Lower lobe of right lung (tissue), 2 donors: ENCODE results near the gene RPL22. TPM values are rescaled to one million over a fixed set of nuclear protein-coding genes. Genes with fewer than 3 reads are reported as not detected.

ENCODE experiments used
- ATAC-seq, 2 donors: fragments of 200-7000 bp; cut with Tn5 transposase; one replicate each; pipeline ENCODE4 v1.9.1; 2020 to 2022; ENCODE audit warnings: mild to moderate bottlenecking in 2 of 2, moderate library complexity in 2 of 2
- DNase-seq: peaks from one replicate; pipeline ENCODE4 v3.0.0-alpha.2; 2020
- H3K27ac ChIP-seq: fragments of 200-600 bp; one replicate; pipeline ENCODE4 v1.8.0; 2022
- H3K27me3 ChIP-seq: fragments of 200-600 bp; one replicate; pipeline ENCODE4 v1.8.0; 2022; ENCODE audit warnings: low read depth
- H3K36me3 ChIP-seq: fragments of 200-600 bp; one replicate; pipeline ENCODE4 v1.8.0; 2022; ENCODE audit warnings: mild to moderate bottlenecking
- H3K4me1 ChIP-seq: fragments of 200-600 bp; one replicate; pipeline ENCODE4 v1.8.0; 2022
- H3K4me3 ChIP-seq: fragments of 200-600 bp; one replicate; pipeline ENCODE4 v1.8.0; 2022; ENCODE audit warnings: mild to moderate bottlenecking
- H3K9me3 ChIP-seq: fragments of 200-600 bp; one replicate; pipeline ENCODE4 v1.8.0; 2022
- intact Hi-C: fragments of 100-400 bp; cut with DNase I; formaldehyde crosslinking; loops from one replicate; pipeline ENCODE4 v1.11.0; 2022
- total RNA-seq: library from RNA; stranded (reverse); fragmentation: NEBNext Ultra II Directional; extraction: Animal tissue kit (Norgen Biotek cat#: 25700); gene quantifications from one replicate; pipeline ENCODE4 v1.2.1, GENCODE V29; 2021
- TF ChIP-seq, protein P1 (sequence below): fragments of 200-600 bp; IDR thresholded peaks from one replicate; pipeline ENCODE4 v1.8.0; 2022; ENCODE audit warnings: antibody characterized with exemption, mild to moderate bottlenecking
- donor health status: DM: no; HTN: yes; CAD: no; lungs with severe emphysema.

The RPL22 gene
- total RNA-seq, 1 donor from 2014 or later = 317 TPM

DNA sequence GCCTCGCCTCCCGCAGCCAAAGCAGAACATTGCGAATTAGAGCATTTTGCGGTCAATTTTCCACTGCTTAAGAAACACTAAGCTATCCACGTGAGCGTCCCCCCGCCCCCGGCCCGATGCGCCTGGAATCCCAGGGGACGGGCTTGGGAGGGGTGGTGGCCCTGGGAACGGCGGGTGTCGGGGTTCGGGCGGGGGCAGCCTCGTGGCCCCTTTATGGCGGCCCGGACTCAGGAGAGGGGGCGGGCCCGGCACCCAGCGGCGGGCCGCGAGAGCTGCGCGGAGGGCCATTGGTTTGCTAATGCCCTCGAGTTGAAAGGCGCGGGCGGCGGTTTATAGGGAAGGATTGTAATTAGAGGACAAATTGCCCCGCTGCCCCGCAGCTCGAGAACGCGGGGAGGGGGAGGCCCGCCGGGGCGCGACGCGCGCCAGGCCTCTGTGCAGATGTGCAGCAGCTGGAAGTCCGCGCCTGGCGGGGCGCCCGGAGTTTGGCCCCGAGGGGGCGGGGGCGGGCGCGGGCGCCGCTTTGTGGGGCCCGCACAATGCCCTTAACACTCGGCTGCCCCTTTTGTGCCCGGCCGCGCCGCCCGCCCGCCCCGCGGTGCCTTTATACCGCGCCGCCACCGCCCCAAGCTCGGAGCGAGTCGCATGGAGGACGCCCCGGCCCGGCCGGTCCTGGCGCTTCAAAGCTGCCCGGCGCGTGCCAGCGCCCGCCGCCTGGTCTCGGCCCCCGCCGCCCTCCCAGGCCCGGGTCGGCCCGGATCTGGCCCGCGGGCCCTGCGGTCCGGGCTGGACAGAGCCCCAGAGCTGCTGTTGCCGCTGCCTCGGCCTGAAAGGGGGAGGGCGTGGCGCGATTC lies 42.7 kb upstream of the RPL22 start:
- H3K4me1 ChIP-seq = peaks cover 25% of the 10 kb centered on the region
- TF ChIP-seq, protein P1, sequence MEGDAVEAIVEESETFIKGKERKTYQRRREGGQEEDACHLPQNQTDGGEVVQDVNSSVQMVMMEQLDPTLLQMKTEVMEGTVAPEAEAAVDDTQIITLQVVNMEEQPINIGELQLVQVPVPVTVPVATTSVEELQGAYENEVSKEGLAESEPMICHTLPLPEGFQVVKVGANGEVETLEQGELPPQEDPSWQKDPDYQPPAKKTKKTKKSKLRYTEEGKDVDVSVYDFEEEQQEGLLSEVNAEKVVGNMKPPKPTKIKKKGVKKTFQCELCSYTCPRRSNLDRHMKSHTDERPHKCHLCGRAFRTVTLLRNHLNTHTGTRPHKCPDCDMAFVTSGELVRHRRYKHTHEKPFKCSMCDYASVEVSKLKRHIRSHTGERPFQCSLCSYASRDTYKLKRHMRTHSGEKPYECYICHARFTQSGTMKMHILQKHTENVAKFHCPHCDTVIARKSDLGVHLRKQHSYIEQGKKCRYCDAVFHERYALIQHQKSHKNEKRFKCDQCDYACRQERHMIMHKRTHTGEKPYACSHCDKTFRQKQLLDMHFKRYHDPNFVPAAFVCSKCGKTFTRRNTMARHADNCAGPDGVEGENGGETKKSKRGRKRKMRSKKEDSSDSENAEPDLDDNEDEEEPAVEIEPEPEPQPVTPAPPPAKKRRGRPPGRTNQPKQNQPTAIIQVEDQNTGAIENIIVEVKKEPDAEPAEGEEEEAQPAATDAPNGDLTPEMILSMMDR = no peak
- H3K9me3 ChIP-seq = no peaks in the 10 kb centered on the region
- H3K27me3 ChIP-seq = peaks cover 79% of the 10 kb centered on the region
- H3K36me3 ChIP-seq = no peaks in the 10 kb centered on the region
- ATAC-seq = no peak
- H3K4me3 ChIP-seq = peak overlapping the region; percentile 19
- intact Hi-C loops = no loop called here
- DNase-seq = no peak
- H3K27ac ChIP-seq = no peak overlapping the region

DNA sequence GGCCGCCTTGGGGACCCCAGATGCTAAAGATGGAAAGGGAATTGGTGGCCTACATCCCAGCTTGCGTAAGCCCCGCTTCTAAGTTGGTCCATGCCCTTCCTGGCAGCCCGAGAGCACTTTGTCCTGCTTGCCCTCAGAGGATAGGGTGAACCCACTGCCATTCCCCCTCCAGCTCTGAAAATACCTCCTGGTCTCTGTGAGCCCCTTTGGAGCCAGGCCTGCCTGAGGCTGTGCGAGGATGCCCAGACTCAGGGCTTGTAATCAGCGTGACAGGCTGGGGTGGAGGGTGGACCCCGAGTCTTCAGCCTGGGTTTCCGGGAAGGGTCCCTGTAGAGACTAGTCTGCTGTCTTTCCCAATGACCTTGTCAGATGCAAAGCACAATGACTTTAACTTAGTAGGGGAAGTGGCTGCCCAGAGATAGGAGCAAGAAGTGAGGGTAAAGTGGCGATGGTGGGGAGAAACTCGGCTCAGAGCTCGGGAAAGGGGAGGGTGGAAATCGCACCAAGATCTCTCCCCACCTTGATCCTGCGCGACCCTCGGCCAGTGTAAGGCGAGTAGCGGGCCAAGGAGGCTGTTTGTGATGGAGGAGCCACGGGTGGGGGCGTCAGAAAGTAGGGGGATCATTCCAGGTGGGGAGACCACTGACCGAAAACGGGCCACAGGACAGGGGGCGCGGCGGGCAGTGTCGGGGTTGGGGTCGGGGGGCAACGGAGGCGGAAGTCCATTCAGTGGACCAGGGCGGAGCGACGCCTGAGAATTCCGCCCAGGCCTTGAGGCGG lies 41.9 kb upstream of the RPL22 start:
- DNase-seq (no peak), ATAC-seq (no peak)
- Histone ChIP-seq H3K27ac (no peak overlapping the region), H3K9me3 (no peaks in the 10 kb centered on the region), H3K27me3 (peaks cover 72% of the 10 kb centered on the region), H3K36me3 (no peaks in the 10 kb centered on the region), H3K4me1 (peaks cover 21% of the 10 kb centered on the region), H3K4me3 (no peak overlapping the region)
- TF ChIP-seq, protein P1 = no peak
- intact Hi-C loops = no loop called here

DNA sequence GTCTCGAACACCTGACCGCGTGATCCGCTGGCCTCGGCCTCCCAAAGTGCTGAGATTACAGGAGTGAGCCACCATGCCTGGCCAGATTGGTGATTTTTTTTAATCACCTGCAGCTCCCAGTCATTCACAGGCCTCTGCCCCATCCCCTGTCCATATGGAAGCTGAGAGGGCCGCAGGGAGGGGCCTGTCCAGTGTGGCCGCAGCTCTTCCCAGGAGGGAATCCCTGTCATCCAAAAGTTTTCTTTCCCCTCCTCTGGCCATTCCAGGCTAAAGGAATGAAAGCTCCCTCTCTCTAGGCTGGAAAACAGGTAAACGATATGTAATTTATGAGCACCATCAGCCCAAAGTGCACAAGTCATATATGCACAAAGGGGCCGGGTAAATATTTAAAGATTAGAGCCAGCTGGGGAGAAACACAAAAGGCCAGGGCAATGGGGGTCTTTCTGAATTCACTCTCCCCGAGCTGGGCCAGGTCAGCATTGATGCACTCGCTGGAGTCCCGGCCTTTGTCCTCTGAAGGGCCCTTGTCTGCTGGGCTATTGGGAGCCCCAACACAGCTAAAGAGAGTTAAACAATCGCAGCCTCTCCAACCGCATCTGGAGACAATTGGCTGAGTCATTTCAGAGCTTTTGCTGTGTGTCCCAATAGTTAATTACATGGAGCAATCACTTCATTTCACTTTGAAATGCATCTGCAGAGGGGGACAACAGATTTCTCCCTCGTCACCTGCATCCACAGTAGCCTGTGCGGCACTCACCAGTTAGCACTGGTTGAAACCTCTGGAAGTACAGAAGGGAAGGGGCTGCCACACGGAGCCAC lies 40.8 kb upstream of the RPL22 start:
- intact Hi-C loops = no loop called here
- Histone ChIP-seq H3K4me3 (no peak overlapping the region), H3K27me3 (peaks cover 60% of the 10 kb centered on the region), H3K9me3 (no peaks in the 10 kb centered on the region), H3K36me3 (no peaks in the 10 kb centered on the region), H3K27ac (no peak overlapping the region), H3K4me1 (peaks cover 14% of the 10 kb centered on the region)
- DNase-seq (no peak), ATAC-seq (no peak)
- TF ChIP-seq, protein P1 = no peak

DNA sequence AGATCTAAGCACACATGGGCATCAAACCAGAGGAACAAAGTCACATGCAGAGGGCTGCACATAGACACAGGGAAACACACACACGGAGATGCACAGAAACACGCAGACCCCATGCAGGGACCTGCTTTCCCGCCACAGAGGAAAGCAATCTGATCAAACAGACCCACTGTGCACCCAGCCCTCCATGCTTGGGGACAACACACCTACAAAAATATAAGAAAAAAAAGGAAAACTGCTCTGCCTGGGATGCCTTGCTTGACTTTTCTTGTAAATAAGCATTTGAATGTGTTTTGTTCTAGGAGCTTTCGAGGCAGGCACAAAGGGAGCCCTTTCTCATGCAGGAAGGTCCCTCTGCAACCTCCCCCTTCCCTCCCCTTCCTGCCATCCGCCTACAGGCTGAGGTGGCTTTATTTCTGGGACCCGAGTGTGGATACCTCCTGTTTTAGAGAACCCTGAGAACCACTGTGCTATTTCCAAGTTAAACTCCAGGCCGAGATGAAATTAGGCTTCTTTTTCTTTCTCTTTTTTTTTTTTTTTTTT lies 39.9 kb upstream of the RPL22 start:
- TF ChIP-seq, protein P1 = no peak
- H3K27me3 ChIP-seq = peaks cover 54% of the 10 kb centered on the region
- no peak overlapping the region for H3K4me3 ChIP-seq
- no peaks in the 10 kb centered on the region for H3K36me3 ChIP-seq
- no peak for DNase-seq
- intact Hi-C loops = no loop called here
- ATAC-seq = no peak
- H3K27ac ChIP-seq = no peak overlapping the region
- peaks cover 23% of the 10 kb centered on the region for H3K4me1 ChIP-seq
- no peaks in the 10 kb centered on the region for H3K9me3 ChIP-seq

DNA sequence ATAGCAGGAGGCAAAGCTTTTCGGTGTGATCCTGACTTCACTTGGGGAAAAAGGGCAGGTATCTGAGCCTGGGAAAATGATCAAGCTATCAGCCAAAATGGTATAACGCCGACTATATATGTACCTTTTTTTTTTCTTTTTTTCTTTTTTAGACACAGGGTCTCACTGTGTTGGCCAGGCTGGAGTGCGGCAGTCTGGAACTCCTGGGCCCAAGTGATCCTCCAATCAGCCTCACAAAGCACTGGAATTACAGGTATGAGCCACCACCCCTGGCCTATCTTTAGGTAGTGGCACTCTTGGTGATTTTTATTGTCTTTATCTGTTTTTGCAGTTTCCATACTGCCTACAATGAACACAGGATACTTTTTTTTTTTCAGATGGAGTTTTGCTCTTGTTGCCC lies 37.7 kb upstream of the RPL22 start:
- Histone ChIP-seq H3K9me3 (no peaks in the 10 kb centered on the region), H3K4me1 (peaks cover 22% of the 10 kb centered on the region), H3K36me3 (peaks cover 17% of the 10 kb centered on the region), H3K27ac (no peak overlapping the region), H3K27me3 (peaks cover 32% of the 10 kb centered on the region), H3K4me3 (no peak overlapping the region)
- ATAC-seq (no peak), DNase-seq (no peak)
- TF ChIP-seq, protein P1 = no peak
- intact Hi-C loops = no loop called here
